ENCODE measurements around the gene SPRY1.

The SPRY1 gene

GRCh38 chr4:123443401-123444289, 47.0 kb downstream of the SPRY1 start:
- DNase-seq (ENCODE audit: low spot score), result no peak

DNA sequence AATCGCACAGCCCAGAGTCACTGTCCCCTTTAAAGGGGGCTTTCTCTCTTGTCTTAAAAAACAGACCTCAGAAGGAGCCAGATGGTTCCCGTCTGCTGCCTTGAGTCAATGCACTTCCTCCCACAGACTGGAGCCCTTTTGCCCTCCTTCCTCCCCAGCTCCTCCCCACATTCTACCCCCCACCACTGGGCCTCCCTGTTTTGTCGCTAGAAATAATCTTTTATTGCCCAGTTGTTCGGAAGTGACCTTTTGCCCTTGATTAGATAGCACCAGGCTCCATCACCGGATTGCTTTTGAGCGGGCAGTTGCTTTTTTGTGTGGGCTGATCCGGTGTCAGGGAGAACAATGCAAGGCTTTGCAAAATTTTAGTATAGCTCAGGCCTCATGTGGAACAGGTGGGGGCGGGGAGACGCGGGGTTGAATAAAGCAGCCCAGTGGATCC, 47.7 kb downstream of the SPRY1 start:
- DNase-seq (ENCODE audit: low spot score), result peak; percentile 28

- DNase-seq (ENCODE audit: low spot score), result no peak
Measured at GRCh38 chr4:123446865-123447474, 50.4 kb downstream of the SPRY1 start.

DNA sequence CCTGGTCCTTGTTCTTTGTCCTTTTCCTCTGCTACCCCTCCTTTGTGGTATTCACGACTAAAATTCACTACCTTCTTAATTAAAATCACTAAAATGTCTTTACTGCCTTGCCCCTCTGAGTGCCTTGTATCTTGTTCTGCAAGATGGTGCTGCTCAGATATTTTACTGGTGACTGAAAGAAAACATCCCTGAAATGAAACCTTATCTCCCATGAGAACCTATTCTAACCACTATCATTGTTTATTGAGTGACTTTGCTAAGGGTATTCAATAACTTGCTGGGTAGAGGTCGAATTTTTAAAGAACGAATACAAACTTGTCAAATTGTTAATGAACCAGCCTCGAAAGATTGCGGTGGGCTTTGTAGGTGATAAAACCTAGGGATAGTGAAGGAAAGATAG, 52.8 kb downstream of the SPRY1 start:
- DNase-seq (ENCODE audit: low spot score), result no peak

GRCh38 chr4:123449780-123450179, 53.2 kb downstream of the SPRY1 start:
- no peak for DNase-seq (ENCODE audit: low spot score)

DNA sequence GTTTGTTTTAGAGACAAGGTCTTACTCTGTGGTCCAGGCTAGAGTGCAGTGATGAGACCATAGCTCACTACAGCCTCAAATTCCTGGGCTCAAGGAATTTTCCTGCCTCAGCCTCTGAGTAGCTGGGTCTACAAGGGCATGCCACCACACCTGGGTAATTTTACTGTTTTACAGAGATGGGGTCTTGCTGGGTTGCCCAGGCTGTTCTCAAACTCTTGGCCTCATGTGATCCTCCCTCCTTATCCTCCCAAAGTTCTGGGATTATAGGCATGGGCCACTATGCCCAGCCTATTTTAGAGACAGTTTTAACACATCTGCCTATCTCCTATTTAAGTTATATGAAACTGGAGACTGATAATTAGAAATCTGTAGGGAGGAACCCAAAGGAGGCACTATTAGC, 53.8 kb downstream of the SPRY1 start:
- DNase-seq (ENCODE audit: low spot score), result no peak

DNA sequence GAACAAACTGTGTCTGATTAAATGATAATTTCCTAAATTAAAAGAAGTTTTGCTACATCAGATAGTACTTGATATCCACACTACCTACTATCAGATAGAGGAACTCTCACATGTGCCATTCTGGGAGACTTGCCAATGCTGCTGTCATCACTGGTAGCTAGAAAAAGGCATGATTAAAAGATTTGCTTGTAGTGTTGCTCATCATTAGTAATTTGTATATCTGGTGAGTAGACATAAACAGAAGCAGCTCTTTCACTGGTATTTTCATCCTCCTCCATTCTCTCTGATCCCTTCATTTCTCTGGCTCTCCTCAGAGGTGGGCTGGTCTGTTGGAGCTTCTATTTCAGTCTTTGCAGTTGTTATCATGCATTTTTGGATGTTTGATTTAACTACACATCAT, 56.0 kb downstream of the SPRY1 start:
- no peak for DNase-seq (ENCODE audit: low spot score)

DNA sequence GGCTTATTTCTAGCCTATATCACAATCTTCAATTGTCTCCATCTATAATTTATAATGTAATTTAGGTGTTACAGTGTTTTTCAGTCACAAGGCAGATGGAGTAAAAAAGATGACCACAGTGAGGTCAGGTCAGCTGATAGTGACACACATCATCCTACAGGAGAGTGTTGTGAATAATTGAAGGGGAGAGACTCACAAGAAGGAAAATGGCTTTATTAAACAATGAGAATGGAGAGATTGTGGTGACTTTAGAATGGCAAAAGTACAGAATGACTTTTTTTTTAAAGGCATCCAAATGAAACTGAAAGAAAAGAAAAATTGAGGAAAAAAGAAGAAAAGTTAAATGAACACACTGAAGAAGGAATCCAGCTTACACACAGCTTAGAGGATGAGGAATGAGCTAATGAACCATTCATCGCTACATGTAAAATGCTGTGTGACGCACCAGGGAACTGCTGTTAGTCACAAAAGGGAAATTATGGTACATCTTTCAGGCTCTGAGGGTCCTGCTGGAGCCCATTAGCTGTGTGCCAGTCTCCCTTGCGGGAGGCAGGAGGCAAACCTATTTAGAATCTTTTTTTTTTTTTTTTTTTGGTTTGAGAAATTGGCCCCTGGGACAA, 56.6 kb downstream of the SPRY1 start:
- DNase-seq (ENCODE audit: low spot score), result no peak

Data from SK-N-DZ (cell line).